Stimulated activated CD8-positive, alpha-beta memory T cell treated with anti-CD3 and anti-CD28 coated beads, Interleukin-7, amount 100 ng/mL, for 24 hours (primary cell): Measurements from ENCODE around the gene ADD1.
"Not testable (repeated sequence)": the region's sequence is repeated elsewhere in the genome, so short reads cannot be mapped to it uniquely, and the experiment has no call there.

Experiments used
- DNase-seq: peaks from one replicate; pipeline ENCODE4 v3.0.0-alpha.2; 2020; ENCODE audit warnings: low read depth

Gene ADD1

DNA sequence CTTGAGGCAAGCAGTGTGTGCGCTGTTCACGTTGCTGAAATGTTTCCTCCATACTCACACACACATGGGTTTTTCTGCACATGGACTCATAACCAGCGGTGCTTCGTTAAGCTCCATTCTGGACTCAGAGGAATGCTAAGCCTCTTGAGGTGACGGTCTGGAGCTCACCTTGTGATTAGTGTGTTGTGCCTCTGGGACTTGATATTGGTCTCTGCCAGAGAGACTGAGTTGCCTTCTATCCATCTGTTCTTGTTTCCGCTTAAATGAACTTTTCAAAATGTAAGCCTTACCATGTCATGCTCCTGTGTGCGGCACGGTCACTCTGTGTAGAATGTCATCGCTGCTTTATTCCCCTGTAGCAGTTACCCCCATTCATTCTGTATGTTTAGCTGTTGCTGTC, 42.5 kb downstream of the ADD1 start:
- DNase-seq, result no peak

- no peak for DNase-seq
Measured at GRCh38 chr4:2886622-2887021, 43.0 kb downstream of the ADD1 start.

GRCh38 chr4:2887343-2887742, 43.7 kb downstream of the ADD1 start:
- DNase-seq, result no peak

GRCh38 chr4:2888886-2889285, 45.2 kb downstream of the ADD1 start:
- DNase-seq, result no peak

DNA sequence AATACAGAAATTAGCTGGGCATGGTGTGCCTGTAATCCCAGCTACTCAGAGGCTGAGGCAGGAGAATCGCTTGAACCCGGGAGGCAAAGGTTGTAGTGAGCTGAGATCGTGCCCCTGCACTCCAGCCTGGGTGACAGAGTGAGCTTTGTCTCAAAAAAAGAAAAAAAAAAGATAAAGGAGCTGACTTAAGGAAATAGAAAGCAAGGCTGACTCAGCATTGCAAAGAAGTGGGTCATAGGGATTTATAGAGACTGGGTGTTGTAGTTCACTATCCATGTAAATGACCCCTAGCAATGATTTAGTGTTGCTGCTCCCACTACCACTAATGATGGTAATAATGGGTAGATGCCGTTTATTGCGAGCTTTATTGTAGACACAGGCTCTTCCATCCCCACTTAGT, 47.6 kb downstream of the ADD1 start:
- no peak for DNase-seq

GRCh38 chr4:2893772-2894171, 50.1 kb downstream of the ADD1 start:
- DNase-seq, result no peak

DNA sequence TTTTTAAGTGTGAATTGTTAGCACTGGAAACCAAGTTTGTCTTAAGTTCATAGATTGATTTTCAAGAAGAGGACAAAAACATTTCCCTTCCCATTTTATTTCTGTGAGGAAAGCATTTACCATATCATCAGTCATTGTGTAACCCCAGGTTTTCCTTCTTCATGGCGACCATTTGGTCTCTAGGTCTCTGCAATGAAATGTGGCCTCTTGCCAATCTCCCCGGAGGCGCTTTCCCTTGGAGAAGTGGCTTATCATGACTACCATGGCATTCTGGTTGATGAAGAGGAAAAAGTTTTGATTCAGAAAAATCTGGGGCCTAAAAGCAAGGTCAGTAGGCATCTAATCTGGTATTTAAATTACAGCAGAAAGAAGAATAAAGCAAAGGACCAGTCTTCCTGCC, 54.4 kb downstream of the ADD1 start:
- no peak for DNase-seq

DNA sequence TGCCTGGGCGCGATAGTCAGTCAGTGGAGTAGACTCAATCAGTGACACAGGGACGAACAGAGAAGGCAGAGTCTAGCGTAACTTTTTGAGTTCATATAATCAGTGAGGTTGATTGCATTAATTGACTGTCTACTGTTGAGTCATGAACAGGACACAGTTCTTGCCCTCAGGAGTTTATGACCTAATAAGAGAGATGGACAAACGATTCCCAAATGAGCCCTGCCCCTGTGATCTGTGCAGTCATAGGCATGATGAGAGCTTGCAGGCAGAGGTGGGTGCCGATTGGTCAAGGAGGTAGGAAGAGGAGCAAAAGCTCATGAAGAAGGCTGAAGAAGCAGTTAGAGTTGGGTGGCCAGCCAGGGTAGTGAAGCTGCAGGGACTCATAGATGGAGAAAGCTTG, 57.1 kb downstream of the ADD1 start:
- no peak for DNase-seq

DNA sequence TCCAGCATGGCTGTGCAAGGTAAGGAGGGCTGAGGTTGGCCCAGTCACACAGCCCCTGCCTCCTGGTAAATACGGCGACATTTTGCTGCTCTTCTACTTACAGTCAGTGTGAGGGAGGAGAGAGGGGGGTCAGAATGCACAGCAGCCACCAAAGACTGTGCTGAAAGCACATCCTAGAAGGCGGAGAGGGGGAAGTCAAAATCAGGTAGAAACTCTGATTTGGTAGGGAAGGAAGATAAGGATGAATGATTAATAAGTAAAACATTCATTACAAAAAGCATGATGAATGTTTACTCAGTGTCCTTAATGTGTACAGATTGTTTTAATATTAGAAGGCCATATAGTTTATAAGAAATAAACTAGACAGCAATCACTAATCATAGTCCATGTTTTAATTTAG, 57.5 kb downstream of the ADD1 start:
- no peak for DNase-seq

- no peak for DNase-seq
Measured at GRCh38 chr4:2902126-2902525, 58.5 kb downstream of the ADD1 start.

GRCh38 chr4:2905544-2905943, 61.9 kb downstream of the ADD1 start:
- DNase-seq, result no peak

- no peak for DNase-seq
Measured at GRCh38 chr4:2906218-2906617, 62.6 kb downstream of the ADD1 start.

DNA sequence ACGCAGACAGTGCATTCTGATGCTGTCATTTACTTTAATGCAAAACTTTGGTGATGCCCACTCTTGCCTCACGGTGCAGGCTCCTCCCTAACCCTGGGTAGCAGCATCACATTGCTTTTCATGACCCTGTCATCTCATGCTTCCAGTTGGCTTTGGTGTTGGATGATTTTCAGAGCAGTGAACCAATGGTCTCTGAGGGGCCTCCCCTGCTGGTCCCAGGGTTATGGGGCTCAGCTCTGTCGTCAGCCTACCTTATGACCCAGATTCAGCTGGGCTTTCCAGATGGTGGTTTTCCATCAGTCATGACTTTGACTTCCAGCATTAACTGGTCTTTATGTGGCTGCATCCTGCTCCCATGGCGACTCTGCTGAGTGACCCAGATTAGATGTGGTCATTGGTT, 63.6 kb downstream of the ADD1 start:
- DNase-seq, result no peak

DNA sequence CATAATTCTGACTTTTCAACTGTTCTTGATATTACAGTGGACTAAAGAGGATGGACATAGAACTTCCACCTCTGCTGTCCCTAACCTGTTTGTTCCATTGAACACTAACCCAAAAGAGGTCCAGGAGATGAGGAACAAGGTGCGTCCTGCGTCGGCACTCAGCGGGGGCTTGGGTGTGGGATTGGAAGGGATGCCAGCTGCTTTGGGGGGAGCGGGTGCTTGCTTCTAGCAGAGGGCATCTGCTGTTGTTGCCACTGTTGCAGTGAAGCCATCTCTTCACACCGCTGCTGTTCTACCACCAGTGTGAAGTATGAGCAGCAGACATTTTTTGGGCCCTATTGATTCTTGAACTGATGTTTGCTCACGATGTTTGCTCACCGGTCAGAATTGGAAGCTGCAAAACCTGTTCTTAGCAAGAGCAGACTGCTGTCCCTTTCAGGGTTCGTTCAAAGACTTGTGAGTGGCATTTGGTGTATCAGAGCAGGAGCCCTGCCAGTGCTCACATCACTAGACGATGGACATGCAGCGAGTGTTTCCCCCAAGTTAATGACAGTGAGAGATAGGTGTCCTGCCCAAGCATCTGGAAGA, 64.2 kb downstream of the ADD1 start:
- no peak for DNase-seq

GRCh38 chr4:2908686-2909085, 65.0 kb downstream of the ADD1 start:
- DNase-seq, result no peak

DNA sequence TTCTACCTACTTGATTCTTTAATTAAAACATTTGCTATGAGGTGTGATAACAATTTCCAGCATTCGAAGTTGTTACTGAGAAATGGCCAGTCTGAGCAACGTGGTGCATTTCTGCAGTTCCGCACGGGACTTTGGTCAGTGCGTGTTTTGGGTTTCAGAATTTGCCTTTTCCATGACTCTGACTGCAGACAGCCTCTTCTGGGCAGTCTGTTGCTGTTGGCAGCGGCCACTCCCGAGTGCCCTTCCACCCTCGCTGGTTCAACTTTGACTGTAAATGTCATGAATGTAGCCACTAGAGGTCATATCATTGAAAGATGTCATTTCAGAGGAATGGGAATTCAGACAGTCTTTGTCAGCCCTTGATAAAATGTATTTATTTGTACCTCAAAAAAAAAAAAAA, 65.9 kb downstream of the ADD1 start:
- DNase-seq, result no peak

GRCh38 chr4:2910409-2910808, 66.8 kb downstream of the ADD1 start:
- no peak for DNase-seq

- DNase-seq, result no peak
Measured at GRCh38 chr4:2911868-2912267, 68.2 kb downstream of the ADD1 start.

DNA sequence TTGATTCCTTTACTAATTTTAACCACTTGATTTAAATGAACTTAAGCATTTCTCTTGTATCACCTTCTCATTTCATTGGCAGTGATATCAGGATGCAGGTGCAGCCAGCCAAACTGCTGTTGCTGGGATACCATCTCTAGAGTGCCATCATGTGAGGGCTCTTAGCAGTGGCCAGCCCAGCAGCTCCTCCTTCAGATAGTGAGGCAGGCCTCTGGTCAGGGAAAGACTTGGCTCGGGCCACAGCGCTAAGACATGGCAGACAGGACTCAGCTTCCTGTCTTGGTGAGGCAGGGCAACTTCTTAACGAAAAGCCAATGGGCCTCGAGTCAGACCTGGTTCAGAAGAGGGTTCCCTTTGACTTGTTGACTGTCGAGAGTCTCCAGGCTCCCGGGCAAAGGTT, 69.5 kb downstream of the ADD1 start:
- no peak for DNase-seq

- DNase-seq, result no peak
Measured at GRCh38 chr4:2914256-2915126, 70.8 kb downstream of the ADD1 start.

- no peak for DNase-seq
Measured at GRCh38 chr4:2915789-2916188, 72.1 kb downstream of the ADD1 start.

DNA sequence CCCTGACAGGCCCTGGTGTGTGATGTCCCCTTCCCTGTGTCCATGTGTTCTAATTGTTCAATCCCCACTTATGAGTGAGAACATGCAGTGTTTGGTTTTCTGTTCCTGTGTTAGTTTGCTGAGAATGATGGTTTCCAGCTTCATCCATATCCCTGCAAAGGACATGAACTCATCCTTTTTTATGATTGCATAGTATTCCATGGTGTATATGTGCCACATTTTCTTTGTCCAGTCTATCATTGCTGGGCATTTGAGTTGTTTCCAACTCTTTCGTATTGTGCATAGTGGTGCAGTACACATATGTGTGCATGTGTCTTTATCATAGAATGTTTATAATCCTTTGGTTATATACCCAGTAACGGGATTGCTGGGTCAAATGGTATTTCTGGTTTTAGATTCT, 73.1 kb downstream of the ADD1 start:
- DNase-seq, result not testable (repeated sequence)

DNA sequence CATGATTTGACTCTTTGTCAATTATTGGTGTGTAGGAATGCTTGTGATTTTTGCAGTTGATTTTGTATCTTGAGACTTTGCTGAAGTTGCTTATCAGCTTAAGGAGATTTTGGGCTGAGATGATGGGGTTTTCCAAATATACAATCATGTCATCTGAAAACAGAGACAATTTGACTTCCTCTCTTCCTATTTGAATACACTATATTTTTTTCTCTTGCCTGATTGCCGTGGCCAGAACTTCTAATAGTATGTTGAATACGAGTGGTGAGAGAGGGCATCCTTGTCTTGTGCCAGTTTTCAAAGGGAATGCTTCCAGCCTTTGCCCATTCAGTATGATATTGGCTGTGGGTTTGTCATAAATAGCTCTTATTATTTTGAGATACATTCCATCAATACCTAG, 74.7 kb downstream of the ADD1 start:
- not testable (repeated sequence) for DNase-seq

DNA sequence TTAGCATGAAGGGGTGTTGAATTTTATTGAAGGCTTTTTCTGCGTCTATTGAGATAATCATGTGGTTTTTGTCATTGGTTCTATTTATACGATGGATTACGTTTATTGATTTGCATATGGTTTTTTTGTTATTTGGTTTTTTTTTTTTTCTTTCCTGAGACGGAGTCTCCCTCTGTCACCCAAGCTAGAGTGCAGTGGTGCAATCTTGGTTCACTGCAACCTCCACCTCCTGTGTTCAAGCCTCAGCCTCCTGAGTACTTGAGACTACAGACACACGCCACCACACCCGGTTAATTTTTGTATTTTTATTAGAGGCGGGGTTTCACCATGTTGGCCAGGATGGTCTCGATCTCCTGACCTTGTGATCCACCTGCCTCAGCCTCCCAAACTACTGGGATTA, 75.1 kb downstream of the ADD1 start:
- not testable (repeated sequence) for DNase-seq
